GM12878 (cell line): ENCODE measurements around the gene SLC35E2B. TPM values are rescaled to one million over a fixed set of nuclear protein-coding genes. Genes with fewer than 3 reads are reported as not detected.

Experiments
- BACH1 ChIP-seq: fragments of 450-650 bp; IDR thresholded peaks from 2 replicates; pipeline ENCODE4 v1.6.1; 2017; ENCODE audit warnings: mild to moderate bottlenecking, borderline replicate concordance
- CHD4 ChIP-seq: fragments of 200-600 bp; sonication (generic); IDR thresholded peaks from 2 replicates; pipeline ENCODE4 v1.6.1; 2016; ENCODE audit warnings: mild to moderate bottlenecking
- EGR1 ChIP-seq, 2 experiments: IDR thresholded peaks; 1 replicate in 1 of 2; 2 replicates in 1 of 2; pipeline ENCODE4 v1.6.1; 2011 to 2012; ENCODE audit warnings: low read depth in 2 of 2, low read length in 2 of 2, borderline replicate concordance in 1 of 2, mild to moderate bottlenecking in 1 of 2, moderate library complexity in 1 of 2
- ESRRA ChIP-seq: IDR thresholded peaks from 2 replicates; pipeline ENCODE4 v1.6.1; 2012; ENCODE audit warnings: mild to moderate bottlenecking, low read length, improper control_type of control experiment
- GATAD2B ChIP-seq: fragments of 450-650 bp; conservative IDR thresholded peaks from 2 replicates; pipeline ENCODE4 v1.6.1; 2017; ENCODE audit warnings: low read depth, mild to moderate bottlenecking, moderate library complexity
- MEF2B ChIP-seq: fragments of 450-650 bp; IDR thresholded peaks from 2 replicates; pipeline ENCODE4 v1.6.1; 2018; ENCODE audit warnings: mild to moderate bottlenecking, moderate library complexity; ENCODE audit not compliant: partially characterized antibody, poor library complexity, severe bottlenecking
- MXI1 ChIP-seq: fragments of 150-350 bp; IDR thresholded peaks from 2 replicates; pipeline ENCODE4 v1.6.1; 2011; ENCODE audit warnings: low read depth, mild to moderate bottlenecking, inconsistent platforms, low read length, improper control_type of control experiment
- PAX5 ChIP-seq: IDR thresholded peaks from 2 replicates; pipeline ENCODE4 v1.6.1; 2011; ENCODE audit warnings: low read depth, low read length, borderline replicate concordance
- POU2F2 ChIP-seq: IDR thresholded peaks from 3 replicates; pipeline ENCODE4 v1.6.1; 2011; ENCODE audit warnings: low read depth, mild to moderate bottlenecking, low read length, borderline replicate concordance
- RAD21 ChIP-seq: IDR thresholded peaks from 2 replicates; pipeline ENCODE4 v1.6.1; 2011; ENCODE audit warnings: mild to moderate bottlenecking, low read depth, low read length, moderate library complexity; ENCODE audit not compliant: insufficient read depth
- RCOR1 ChIP-seq: conservative IDR thresholded peaks from 2 replicates; pipeline ENCODE4 v1.6.1; 2012; ENCODE audit warnings: low read depth, low read length, improper control_type of control experiment
- RUNX3 ChIP-seq: IDR thresholded peaks from 2 replicates; pipeline ENCODE4 v1.6.1; 2012; ENCODE audit warnings: low read length, inconsistent platforms
- SMC3 ChIP-seq: IDR thresholded peaks from 2 replicates; pipeline ENCODE4 v1.6.1; 2011; ENCODE audit warnings: low read length, improper control_type of control experiment, borderline replicate concordance
- SPI1 ChIP-seq: IDR thresholded peaks from 2 replicates; pipeline ENCODE4 v1.6.1; 2011; ENCODE audit warnings: low read depth, mild to moderate bottlenecking, low read length, moderate library complexity, borderline replicate concordance; ENCODE audit not compliant: insufficient read depth
- SUPT20H ChIP-seq: IDR thresholded peaks from 2 replicates; pipeline ENCODE4 v1.6.1; 2011; ENCODE audit warnings: low read depth, mild to moderate bottlenecking, low read length, moderate library complexity, borderline replicate concordance; ENCODE audit not compliant: control insufficient read depth
- TCF12 ChIP-seq: IDR thresholded peaks from 2 replicates; pipeline ENCODE4 v1.6.1; 2011; ENCODE audit warnings: low read depth, mild to moderate bottlenecking, low read length
- ZBTB11 ChIP-seq: fragments of 450-650 bp; formaldehyde crosslinking; IDR thresholded peaks from 2 replicates; pipeline ENCODE4 v1.5.0; 2022; ENCODE audit warnings: mild to moderate bottlenecking, missing genetic modification characterization
- polyA plus RNA-seq, 11 experiments: library from polyadenylated mRNA; depleted of rRNA in 4 of 11; unstranded in 6 of 11; stranded (reverse) in 5 of 11; fragments of >200 nt; fragmentation: Nextera tagmentation in 4 of 11; fragmentation: Illumina TruSeq in 1 of 11; extraction: Ambion mirVana in 4 of 11; extraction: Trizol in 1 of 11; gene quantifications; 1 replicate in 1 of 11; 2 replicates in 10 of 11; pipeline versions ENCODE4 v1.2.1 to v1.2.3, GENCODE V29; 2011 to 2016; ENCODE audit warnings: inconsistent platforms in 2 of 11, missing spikeins in 2 of 11, low read depth in 1 of 11
- total RNA-seq, 4 experiments: library from RNA; depleted of rRNA in 3 of 4; stranded (reverse); fragments of >200 nt in 3 of 4; fragmentation: Illumina TruSeq in 1 of 4; extraction: Trizol in 1 of 4; gene quantifications; 2 replicates each; pipeline versions ENCODE4 v1.2.1 to v1.2.3, GENCODE V29; 2013 to 2021
- TF ChIP-seq, protein P1 (sequence below): fragments of 450-650 bp; IDR thresholded peaks from 2 replicates; pipeline ENCODE4 v1.6.1; 2018; ENCODE audit warnings: mild to moderate bottlenecking, low read depth, moderate library complexity; ENCODE audit not compliant: partially characterized antibody
- TF ChIP-seq, protein P2 (sequence below): fragments of 450-650 bp; IDR thresholded peaks from 2 replicates; pipeline ENCODE4 v1.6.1; 2017; ENCODE audit warnings: mild to moderate bottlenecking, low read depth, inconsistent platforms; ENCODE audit not compliant: poor library complexity, severe bottlenecking

The SLC35E2B gene
- total and polyA plus RNA-seq, 10 of the 15 experiments (the other 5 are each of a cell fraction or from before 2014, with no cell fraction given): 2.6 to 36.7 (median 18.6) TPM

DNA sequence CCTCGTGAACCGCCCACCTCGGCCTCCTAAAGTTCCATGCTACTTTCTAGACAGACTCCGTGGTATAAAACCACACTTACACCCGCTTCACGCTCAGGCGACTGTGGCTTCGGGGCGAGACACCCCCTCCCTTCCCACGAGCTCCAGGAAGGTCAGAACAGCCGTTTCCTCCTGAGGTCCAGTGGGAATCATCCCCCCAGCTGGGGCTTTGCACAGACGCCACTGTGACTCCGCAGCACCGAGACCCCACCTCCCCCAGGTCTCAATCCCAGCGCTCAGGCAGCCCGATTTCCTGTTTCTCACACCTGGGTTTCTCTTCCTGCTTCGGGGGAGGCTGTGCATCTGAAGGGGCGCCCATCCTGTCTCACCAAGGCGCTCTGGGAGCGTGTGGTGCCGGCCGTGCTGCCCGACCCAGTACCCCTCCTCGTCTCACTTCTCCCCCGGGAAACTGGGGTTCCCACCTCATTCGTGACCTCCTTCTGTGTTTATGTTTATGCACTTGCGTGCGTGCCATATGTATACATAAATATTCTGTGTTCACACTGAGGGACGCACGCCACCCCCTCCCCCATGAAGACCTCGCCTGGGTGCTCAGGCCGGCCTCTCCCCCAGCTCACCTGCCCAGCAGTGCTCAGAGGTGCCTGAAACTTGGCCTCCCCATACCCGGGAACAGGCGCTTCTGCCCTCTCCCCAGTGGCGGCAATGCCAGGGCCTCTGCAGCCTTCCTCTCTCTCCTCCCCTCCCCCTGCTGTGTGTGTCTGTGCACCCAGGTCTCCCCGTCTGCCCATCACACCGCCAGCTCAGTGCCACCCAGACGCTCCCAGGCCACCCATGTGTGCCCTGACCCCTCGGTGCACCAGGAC lies 14.6 kb downstream of the SLC35E2B start (continued):
- TF ChIP-seq, protein P1, sequence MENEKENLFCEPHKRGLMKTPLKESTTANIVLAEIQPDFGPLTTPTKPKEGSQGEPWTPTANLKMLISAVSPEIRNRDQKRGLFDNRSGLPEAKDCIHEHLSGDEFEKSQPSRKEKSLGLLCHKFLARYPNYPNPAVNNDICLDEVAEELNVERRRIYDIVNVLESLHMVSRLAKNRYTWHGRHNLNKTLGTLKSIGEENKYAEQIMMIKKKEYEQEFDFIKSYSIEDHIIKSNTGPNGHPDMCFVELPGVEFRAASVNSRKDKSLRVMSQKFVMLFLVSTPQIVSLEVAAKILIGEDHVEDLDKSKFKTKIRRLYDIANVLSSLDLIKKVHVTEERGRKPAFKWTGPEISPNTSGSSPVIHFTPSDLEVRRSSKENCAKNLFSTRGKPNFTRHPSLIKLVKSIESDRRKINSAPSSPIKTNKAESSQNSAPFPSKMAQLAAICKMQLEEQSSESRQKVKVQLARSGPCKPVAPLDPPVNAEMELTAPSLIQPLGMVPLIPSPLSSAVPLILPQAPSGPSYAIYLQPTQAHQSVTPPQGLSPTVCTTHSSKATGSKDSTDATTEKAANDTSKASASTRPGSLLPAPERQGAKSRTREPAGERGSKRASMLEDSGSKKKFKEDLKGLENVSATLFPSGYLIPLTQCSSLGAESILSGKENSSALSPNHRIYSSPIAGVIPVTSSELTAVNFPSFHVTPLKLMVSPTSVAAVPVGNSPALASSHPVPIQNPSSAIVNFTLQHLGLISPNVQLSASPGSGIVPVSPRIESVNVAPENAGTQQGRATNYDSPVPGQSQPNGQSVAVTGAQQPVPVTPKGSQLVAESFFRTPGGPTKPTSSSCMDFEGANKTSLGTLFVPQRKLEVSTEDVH: no peak
- TF ChIP-seq POU2F2: no peak
- TF ChIP-seq, protein P2, sequence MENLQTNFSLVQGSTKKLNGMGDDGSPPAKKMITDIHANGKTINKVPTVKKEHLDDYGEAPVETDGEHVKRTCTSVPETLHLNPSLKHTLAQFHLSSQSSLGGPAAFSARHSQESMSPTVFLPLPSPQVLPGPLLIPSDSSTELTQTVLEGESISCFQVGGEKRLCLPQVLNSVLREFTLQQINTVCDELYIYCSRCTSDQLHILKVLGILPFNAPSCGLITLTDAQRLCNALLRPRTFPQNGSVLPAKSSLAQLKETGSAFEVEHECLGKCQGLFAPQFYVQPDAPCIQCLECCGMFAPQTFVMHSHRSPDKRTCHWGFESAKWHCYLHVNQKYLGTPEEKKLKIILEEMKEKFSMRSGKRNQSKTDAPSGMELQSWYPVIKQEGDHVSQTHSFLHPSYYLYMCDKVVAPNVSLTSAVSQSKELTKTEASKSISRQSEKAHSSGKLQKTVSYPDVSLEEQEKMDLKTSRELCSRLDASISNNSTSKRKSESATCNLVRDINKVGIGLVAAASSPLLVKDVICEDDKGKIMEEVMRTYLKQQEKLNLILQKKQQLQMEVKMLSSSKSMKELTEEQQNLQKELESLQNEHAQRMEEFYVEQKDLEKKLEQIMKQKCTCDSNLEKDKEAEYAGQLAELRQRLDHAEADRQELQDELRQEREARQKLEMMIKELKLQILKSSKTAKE: peak; percentile 94
- peak; percentile 99 for TF ChIP-seq GATAD2B
- no peak; the same call in 1 of the 2 replicates for TF ChIP-seq BACH1
- peak; percentile 88 for TF ChIP-seq PAX5
- no peak for TF ChIP-seq ZBTB11 (CRISPR knock-in tag)
- 0 out of 2 replicates have a peak, but pooled peaks have one; percentile 6 for TF ChIP-seq SMC3
- no peak; a peak in 1 of 3 replicates for TF ChIP-seq EGR1 (IDR thresholded peaks at IDR 0.05; ENCODE audit: borderline replicate concordance in 1 of 2, low read depth in 2 of 2, low read length in 2 of 2)
- peak; percentile 89 for TF ChIP-seq TCF12
- TF ChIP-seq MXI1: peak; percentile 52; the same call in 1 of the 2 replicates
- TF ChIP-seq RCOR1: no peak
- TF ChIP-seq MEF2B: peak; percentile 98
- TF ChIP-seq SPI1: peak; percentile 78
- TF ChIP-seq RAD21: no peak
- TF ChIP-seq CHD4: no peak
- no peak for TF ChIP-seq ESRRA
- TF ChIP-seq SUPT20H: no peak
- peak; percentile 90 for TF ChIP-seq RUNX3
